Left cardiac atrium (tissue), 4 donors: ENCODE measurements around the gene EFCAB12. TPM values are rescaled to one million over a fixed set of nuclear protein-coding genes. Genes with fewer than 3 reads are reported as not detected.
"Not testable (repeated sequence)": the region's sequence is repeated elsewhere in the genome, so short reads cannot be mapped to it uniquely, and the experiment has no call there.

Experiments
- ATAC-seq, 2 donors: fragments of 200-7000 bp; cut with Tn5 transposase; one replicate each; pipeline ENCODE4 v1.9.1; 2020; ENCODE audit warnings: mild to moderate bottlenecking in 2 of 2, moderate library complexity in 2 of 2
- DNase-seq: peaks from one replicate; pipeline ENCODE4 v3.0.0-alpha.2; 2020
- intact Hi-C, 2 donors: fragments of 100-400 bp; cut with DNase I; formaldehyde crosslinking; loops; one replicate each; pipeline versions ENCODE4 v1.14.1 to v1.15.1; 2022 to 2023
- total RNA-seq, 2 donors: library from RNA; stranded (reverse); fragmentation: NEBNext Ultra II Directional; extraction: Animal tissue kit (Norgen Biotek cat#: 25700); gene quantifications; one replicate each; pipeline ENCODE4 v1.2.1, GENCODE V29; 2021
- donor health status: DM: no; HTN: yes; CAD: no.
- donor health status: DM: no; HTN: yes; CAD: no; lungs with severe emphysema.
- donor health status: DM: yes; HTN: yes; CAD: no.
- donor health status: Dilated cardiomyopathy.

EFCAB12 gene
- total RNA-seq, 2 donors from 2014 or later: 0.32 to 0.37 TPM

GRCh38 chr3:129384103-129384502 lies 44.3 kb downstream of the EFCAB12 start:
- intact Hi-C loops: loop anchor here in 1 of 2 donors (10.0 kb wide), 1 partner anchor 51 kb away; the partner anchor contains the start of gene MBD4
- not testable (repeated sequence) for DNase-seq, ATAC-seq

GRCh38 chr3:129383292-129383860 lies 45.1 kb downstream of the EFCAB12 start:
- ATAC-seq (peak; percentile 87 to 94), DNase-seq (peak; percentile 62)
- intact Hi-C loops: loop anchor here in 1 of 2 donors (10.0 kb wide), 1 partner anchor 51 kb away; the partner anchor contains the start of gene MBD4

- ATAC-seq: no peak
- no peak for DNase-seq
- intact Hi-C loops: loop anchor here in 1 of 2 donors (10.0 kb wide), 1 partner anchor 52 kb away; the partner anchor contains the start of gene MBD4
These were observed 46.1 kb downstream of the EFCAB12 start for GRCh38 chr3:129382366-129382765.

- ATAC-seq (no peak), DNase-seq (no peak)
- intact Hi-C loops: loop anchor here in 1 of 2 donors (10.0 kb wide), 1 partner anchor 55 kb away; the partner anchor contains the start of gene MBD4
These were observed 48.7 kb downstream of the EFCAB12 start for GRCh38 chr3:129379582-129380358.

- DNase-seq (no peak), ATAC-seq (no peak)
- intact Hi-C loops: no loop called here
These were observed 49.5 kb downstream of the EFCAB12 start for GRCh38 chr3:129378949-129379348.

GRCh38 chr3:129377615-129378014 lies 50.8 kb downstream of the EFCAB12 start:
- ATAC-seq (no peak), DNase-seq (no peak)
- intact Hi-C loops: no loop called here

- DNase-seq: no peak
- intact Hi-C loops: no loop called here
- no peak for ATAC-seq
These were observed 53.3 kb downstream of the EFCAB12 start for GRCh38 chr3:129375099-129375498.

GRCh38 chr3:129371041-129371826 lies 57.2 kb downstream of the EFCAB12 start:
- intact Hi-C loops: no loop called here
- DNase-seq: no peak
- ATAC-seq: peak in 1 of 2 donors; percentile 25

- no peak for DNase-seq
- intact Hi-C loops: no loop called here
- no peak for ATAC-seq
These were observed 58.0 kb downstream of the EFCAB12 start for GRCh38 chr3:129370248-129370964.

- ATAC-seq (no peak), DNase-seq (no peak)
- intact Hi-C loops: no loop called here
These were observed 58.7 kb downstream of the EFCAB12 start for GRCh38 chr3:129369711-129370110.

- ATAC-seq (no peak), DNase-seq (no peak)
- intact Hi-C loops: no loop called here
These were observed 60.6 kb downstream of the EFCAB12 start for GRCh38 chr3:129367821-129368220.

- ATAC-seq (peak in 1 of 2 donors; percentile 19), DNase-seq (no peak)
- intact Hi-C loops: no loop called here
These were observed 62.1 kb downstream of the EFCAB12 start for GRCh38 chr3:129366312-129366831.

GRCh38 chr3:129365296-129366136 lies 62.9 kb downstream of the EFCAB12 start:
- DNase-seq: no peak
- intact Hi-C loops: no loop called here
- peak; percentile 61 to 78 for ATAC-seq

- intact Hi-C loops, ATAC-seq, DNase-seq: not testable (repeated sequence)
These were observed 63.6 kb downstream of the EFCAB12 start for GRCh38 chr3:129364811-129365210.

GRCh38 chr3:129363356-129363755 lies 65.1 kb downstream of the EFCAB12 start:
- ATAC-seq, DNase-seq, intact Hi-C loops: not testable (repeated sequence)

GRCh38 chr3:129360705-129361460 lies 67.6 kb downstream of the EFCAB12 start:
- intact Hi-C loops: no loop called here
- ATAC-seq: peak in 1 of 2 donors; percentile 9
- DNase-seq: no peak

GRCh38 chr3:129360171-129360611 lies 68.2 kb downstream of the EFCAB12 start:
- intact Hi-C loops: no loop called here
- ATAC-seq: peak in 1 of 2 donors; percentile 27
- DNase-seq: no peak
